ENCODE measurements around the gene SEMA7A.

- no peak for TF ChIP-seq EZH2 (IDR thresholded peaks at IDR 0.05; ENCODE audit: borderline replicate concordance, low read length)
- TF ChIP-seq, protein P1, sequence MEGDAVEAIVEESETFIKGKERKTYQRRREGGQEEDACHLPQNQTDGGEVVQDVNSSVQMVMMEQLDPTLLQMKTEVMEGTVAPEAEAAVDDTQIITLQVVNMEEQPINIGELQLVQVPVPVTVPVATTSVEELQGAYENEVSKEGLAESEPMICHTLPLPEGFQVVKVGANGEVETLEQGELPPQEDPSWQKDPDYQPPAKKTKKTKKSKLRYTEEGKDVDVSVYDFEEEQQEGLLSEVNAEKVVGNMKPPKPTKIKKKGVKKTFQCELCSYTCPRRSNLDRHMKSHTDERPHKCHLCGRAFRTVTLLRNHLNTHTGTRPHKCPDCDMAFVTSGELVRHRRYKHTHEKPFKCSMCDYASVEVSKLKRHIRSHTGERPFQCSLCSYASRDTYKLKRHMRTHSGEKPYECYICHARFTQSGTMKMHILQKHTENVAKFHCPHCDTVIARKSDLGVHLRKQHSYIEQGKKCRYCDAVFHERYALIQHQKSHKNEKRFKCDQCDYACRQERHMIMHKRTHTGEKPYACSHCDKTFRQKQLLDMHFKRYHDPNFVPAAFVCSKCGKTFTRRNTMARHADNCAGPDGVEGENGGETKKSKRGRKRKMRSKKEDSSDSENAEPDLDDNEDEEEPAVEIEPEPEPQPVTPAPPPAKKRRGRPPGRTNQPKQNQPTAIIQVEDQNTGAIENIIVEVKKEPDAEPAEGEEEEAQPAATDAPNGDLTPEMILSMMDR (IDR thresholded peaks at IDR 0.05; ENCODE audit: low read length) = no peak
Measured at GRCh38 chr15:74378848-74379247, 54.9 kb downstream of the SEMA7A start.
